ENCODE results near the gene MGLL.

Gene MGLL

GRCh38 chr3:127777921-127778656 lies 44.2 kb downstream of the MGLL start:
- peak in 1 of 2 experiments; percentile 36 for DNase-seq (ENCODE audit: low read depth in 1 of 2, low spot score in 1 of 2)
- H3K27me3 ChIP-seq (ENCODE audit: insufficient read depth, poor library complexity, severe bottlenecking) = no peaks in the 10 kb centered on the region
- TF ChIP-seq SPI1 (IDR thresholded peaks at IDR 0.05; ENCODE audit: borderline replicate concordance, low read depth) (no peak), GABPA (IDR thresholded peaks at IDR 0.05; ENCODE audit: low read depth) (no peak), CTCF (IDR thresholded peaks at IDR 0.05; ENCODE audit: insufficient read depth, low read length) (no peak), POLR2AphosphoS5 (IDR thresholded peaks at IDR 0.05; ENCODE audit: low read depth) (no peak)
- TF ChIP-seq, protein P1, sequence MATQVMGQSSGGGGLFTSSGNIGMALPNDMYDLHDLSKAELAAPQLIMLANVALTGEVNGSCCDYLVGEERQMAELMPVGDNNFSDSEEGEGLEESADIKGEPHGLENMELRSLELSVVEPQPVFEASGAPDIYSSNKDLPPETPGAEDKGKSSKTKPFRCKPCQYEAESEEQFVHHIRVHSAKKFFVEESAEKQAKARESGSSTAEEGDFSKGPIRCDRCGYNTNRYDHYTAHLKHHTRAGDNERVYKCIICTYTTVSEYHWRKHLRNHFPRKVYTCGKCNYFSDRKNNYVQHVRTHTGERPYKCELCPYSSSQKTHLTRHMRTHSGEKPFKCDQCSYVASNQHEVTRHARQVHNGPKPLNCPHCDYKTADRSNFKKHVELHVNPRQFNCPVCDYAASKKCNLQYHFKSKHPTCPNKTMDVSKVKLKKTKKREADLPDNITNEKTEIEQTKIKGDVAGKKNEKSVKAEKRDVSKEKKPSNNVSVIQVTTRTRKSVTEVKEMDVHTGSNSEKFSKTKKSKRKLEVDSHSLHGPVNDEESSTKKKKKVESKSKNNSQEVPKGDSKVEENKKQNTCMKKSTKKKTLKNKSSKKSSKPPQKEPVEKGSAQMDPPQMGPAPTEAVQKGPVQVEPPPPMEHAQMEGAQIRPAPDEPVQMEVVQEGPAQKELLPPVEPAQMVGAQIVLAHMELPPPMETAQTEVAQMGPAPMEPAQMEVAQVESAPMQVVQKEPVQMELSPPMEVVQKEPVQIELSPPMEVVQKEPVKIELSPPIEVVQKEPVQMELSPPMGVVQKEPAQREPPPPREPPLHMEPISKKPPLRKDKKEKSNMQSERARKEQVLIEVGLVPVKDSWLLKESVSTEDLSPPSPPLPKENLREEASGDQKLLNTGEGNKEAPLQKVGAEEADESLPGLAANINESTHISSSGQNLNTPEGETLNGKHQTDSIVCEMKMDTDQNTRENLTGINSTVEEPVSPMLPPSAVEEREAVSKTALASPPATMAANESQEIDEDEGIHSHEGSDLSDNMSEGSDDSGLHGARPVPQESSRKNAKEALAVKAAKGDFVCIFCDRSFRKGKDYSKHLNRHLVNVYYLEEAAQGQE (IDR thresholded peaks at IDR 0.05; ENCODE audit: insufficient replicate concordance, low read depth) = no peak
- no peak overlapping the region for H3K4me3 ChIP-seq (replicated peaks; ENCODE audit: insufficient read depth, low read length)
- peak overlapping the region; percentile 42 for H3K27ac ChIP-seq (replicated peaks)

GRCh38 chr3:127777332-127777731 lies 45.0 kb downstream of the MGLL start:
- Histone ChIP-seq H3K27ac (replicated peaks) (peak overlapping the region; percentile 20), H3K27me3 (ENCODE audit: insufficient read depth, poor library complexity, severe bottlenecking) (no peaks in the 10 kb centered on the region), H3K4me3 (replicated peaks; ENCODE audit: insufficient read depth, low read length) (no peak overlapping the region)
- DNase-seq (ENCODE audit: low read depth in 1 of 2, low spot score in 1 of 2) = no peak
- TF ChIP-seq SPI1 (IDR thresholded peaks at IDR 0.05; ENCODE audit: borderline replicate concordance, low read depth) (no peak), CTCF (IDR thresholded peaks at IDR 0.05; ENCODE audit: insufficient read depth, low read length) (no peak)

DNA sequence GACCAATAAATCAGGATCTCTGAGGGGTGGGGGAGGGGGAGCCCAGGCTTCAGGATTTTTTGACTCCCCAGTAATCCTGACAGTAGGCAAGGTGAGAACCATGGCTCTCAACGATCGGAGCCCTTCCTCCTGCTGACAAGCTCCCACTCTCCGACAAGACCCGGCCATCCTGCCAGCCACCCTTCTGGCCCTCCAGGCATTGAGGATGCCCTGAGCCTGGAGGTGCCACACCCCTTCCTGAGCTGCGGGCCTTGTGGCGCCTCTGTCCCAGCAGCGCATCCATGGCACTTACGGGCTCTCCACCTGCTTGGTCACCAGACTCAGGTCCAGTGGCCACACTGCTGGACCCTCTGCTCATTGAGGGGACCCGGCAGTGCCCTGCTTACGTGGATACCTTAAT lies 46.0 kb downstream of the MGLL start:
- TF ChIP-seq POLR2AphosphoS5 (IDR thresholded peaks at IDR 0.05; ENCODE audit: low read depth) (no peak), CTCF (IDR thresholded peaks at IDR 0.05; ENCODE audit: insufficient read depth, low read length) (no peak), SPI1 (IDR thresholded peaks at IDR 0.05; ENCODE audit: borderline replicate concordance, low read depth) (no peak), GABPA (IDR thresholded peaks at IDR 0.05; ENCODE audit: low read depth) (no peak)
- TF ChIP-seq, protein P1 (IDR thresholded peaks at IDR 0.05; ENCODE audit: insufficient replicate concordance, low read depth) = no peak
- no peak for DNase-seq (ENCODE audit: low read depth in 1 of 2, low spot score in 1 of 2)
- H3K27ac ChIP-seq (replicated peaks) = peak overlapping the region; percentile 77
- no peaks in the 10 kb centered on the region for H3K27me3 ChIP-seq (ENCODE audit: insufficient read depth, poor library complexity, severe bottlenecking)
- H3K4me3 ChIP-seq (replicated peaks; ENCODE audit: insufficient read depth, low read length) = no peak overlapping the region

All from HL-60 (cell line).